Measurements from ENCODE around the gene ARHGAP27.

The ARHGAP27 gene

DNA sequence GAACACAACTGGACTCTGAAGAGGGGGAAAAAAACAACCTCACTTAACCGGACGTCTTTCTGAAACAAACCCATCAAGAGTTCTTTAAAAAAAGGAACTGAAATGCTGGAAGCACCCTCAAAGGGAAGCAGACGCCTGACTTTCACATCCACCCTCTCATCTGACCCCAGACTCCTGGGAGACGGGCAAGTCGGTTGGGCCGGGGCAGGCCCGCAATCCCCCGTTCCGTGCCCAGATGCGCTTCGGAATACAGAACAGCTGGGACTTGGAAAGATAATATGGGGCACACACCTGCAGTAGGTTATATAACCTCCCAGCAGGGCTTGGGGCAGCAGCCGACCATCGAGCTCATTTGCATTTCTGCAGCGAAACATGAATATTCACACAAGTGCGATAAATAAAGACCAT, 3.7 kb downstream of the ARHGAP27 start:
- no peak for ATAC-seq
- TF ChIP-seq TSHZ2 (CRISPR knock-in tag; IDR thresholded peaks at IDR 0.05) (no peak), ZC3H10 (CRISPR knock-in tag; IDR thresholded peaks at IDR 0.05) (no peak), PPARA (CRISPR knock-in tag; IDR thresholded peaks at IDR 0.05; ENCODE audit: borderline replicate concordance) (no peak), ZFP3 (CRISPR knock-in tag; IDR thresholded peaks at IDR 0.05) (no peak), OSR1 (CRISPR knock-in tag; IDR thresholded peaks at IDR 0.05) (no peak), TOX (CRISPR knock-in tag; IDR thresholded peaks at IDR 0.05; ENCODE audit: borderline replicate concordance) (no peak), ISL1 (CRISPR knock-in tag; IDR thresholded peaks at IDR 0.05) (no peak), BACH2 (CRISPR knock-in tag; IDR thresholded peaks at IDR 0.05; ENCODE audit: borderline replicate concordance) (no peak), CREB5 (CRISPR knock-in tag; IDR thresholded peaks at IDR 0.05; ENCODE audit: low read depth) (no peak), PATZ1 (CRISPR knock-in tag; IDR thresholded peaks at IDR 0.05; ENCODE audit: borderline replicate concordance) (no peak), ZNF565 (CRISPR knock-in tag; conservative IDR thresholded peaks at IDR 0.05; ENCODE audit: low read depth) (no peak), CSDC2 (CRISPR knock-in tag; IDR thresholded peaks at IDR 0.05) (no peak), ARNTL (CRISPR knock-in tag; IDR thresholded peaks at IDR 0.05; ENCODE audit: borderline replicate concordance, low read depth) (no peak), SNAI2 (CRISPR knock-in tag; IDR thresholded peaks at IDR 0.05) (no peak), TCF4 (CRISPR knock-in tag; IDR thresholded peaks at IDR 0.05; ENCODE audit: borderline replicate concordance) (no peak), GLIS3 (CRISPR knock-in tag; IDR thresholded peaks at IDR 0.05) (no peak), ZNF70 (CRISPR knock-in tag; IDR thresholded peaks at IDR 0.05) (no peak), ZNF8 (CRISPR knock-in tag; IDR thresholded peaks at IDR 0.05) (no peak), CSRNP3 (CRISPR knock-in tag; IDR thresholded peaks at IDR 0.05) (no peak)
- TF ChIP-seq, protein P1, sequence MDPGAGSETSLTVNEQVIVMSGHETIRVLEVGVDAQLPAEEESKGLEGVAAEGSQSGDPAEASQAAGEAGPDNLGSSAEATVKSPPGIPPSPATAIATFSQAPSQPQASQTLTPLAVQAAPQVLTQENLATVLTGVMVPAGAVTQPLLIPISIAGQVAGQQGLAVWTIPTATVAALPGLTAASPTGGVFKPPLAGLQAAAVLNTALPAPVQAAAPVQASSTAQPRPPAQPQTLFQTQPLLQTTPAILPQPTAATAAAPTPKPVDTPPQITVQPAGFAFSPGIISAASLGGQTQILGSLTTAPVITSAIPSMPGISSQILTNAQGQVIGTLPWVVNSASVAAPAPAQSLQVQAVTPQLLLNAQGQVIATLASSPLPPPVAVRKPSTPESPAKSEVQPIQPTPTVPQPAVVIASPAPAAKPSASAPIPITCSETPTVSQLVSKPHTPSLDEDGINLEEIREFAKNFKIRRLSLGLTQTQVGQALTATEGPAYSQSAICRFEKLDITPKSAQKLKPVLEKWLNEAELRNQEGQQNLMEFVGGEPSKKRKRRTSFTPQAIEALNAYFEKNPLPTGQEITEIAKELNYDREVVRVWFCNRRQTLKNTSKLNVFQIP (CRISPR knock-in tag; IDR thresholded peaks at IDR 0.05; ENCODE audit: borderline replicate concordance, low read depth) = no peak

DNA sequence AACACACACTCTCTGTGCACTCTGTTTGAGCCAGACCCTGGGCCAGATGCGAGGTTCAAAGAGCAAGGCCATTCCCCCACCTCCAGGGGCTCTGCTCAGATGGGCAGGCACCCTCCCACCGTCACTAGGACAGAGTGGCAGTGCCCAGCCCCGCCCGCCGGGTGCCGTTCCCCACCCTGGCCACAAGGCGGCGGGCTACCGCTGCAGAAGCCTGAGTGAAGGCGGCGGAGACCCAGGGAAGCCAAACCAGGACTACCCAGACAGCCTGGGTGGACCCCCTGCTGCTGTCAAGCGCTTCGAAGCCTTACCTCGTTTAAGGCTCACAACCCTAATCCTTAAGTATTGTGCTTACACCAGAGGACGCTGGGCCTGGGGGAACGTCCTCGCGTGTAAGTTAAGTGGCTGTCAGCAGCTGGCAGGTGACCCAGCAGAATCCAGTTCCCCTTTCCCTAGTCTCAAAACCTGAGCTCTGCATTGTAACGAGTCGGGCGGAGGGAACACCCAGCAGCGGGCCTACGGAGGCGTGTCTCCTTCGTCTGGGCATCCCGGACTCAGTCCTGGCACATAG, 4.5 kb downstream of the ARHGAP27 start:
- ATAC-seq = peak; percentile 79
- TF ChIP-seq ZC3H10 (CRISPR knock-in tag; IDR thresholded peaks at IDR 0.05) (no peak), PPARA (CRISPR knock-in tag; IDR thresholded peaks at IDR 0.05; ENCODE audit: borderline replicate concordance) (no peak), CSDC2 (CRISPR knock-in tag; IDR thresholded peaks at IDR 0.05) (no peak), OSR1 (CRISPR knock-in tag; IDR thresholded peaks at IDR 0.05) (no peak), BACH2 (CRISPR knock-in tag; IDR thresholded peaks at IDR 0.05; ENCODE audit: borderline replicate concordance) (no peak), TCF4 (CRISPR knock-in tag; IDR thresholded peaks at IDR 0.05; ENCODE audit: borderline replicate concordance) (no peak), PATZ1 (CRISPR knock-in tag; IDR thresholded peaks at IDR 0.05; ENCODE audit: borderline replicate concordance) (no peak), CSRNP3 (CRISPR knock-in tag; IDR thresholded peaks at IDR 0.05) (no peak), TSHZ2 (CRISPR knock-in tag; IDR thresholded peaks at IDR 0.05) (no peak)
- TF ChIP-seq, protein P1 (CRISPR knock-in tag; IDR thresholded peaks at IDR 0.05; ENCODE audit: borderline replicate concordance, low read depth) = no peak
